B cell (primary cell): Measurements from ENCODE around the gene HILPDA. TPM values are rescaled to one million over a fixed set of nuclear protein-coding genes. Genes with fewer than 3 reads are reported as not detected.
A peak's percentile ranks its signal among the peaks of the same experiment; 100 is the strongest.

Experiments
- ATAC-seq: fragments of 200-7000 bp; cut with Tn5 transposase; one replicate; pipeline ENCODE4 v1.10.0; 2021; ENCODE audit warnings: low read depth, mild to moderate bottlenecking, moderate number of reproducible peaks, moderate library complexity
- CTCF ChIA-PET: fragments of 350-600 bp; sonication (Branson Sonifier 250); formaldehyde crosslinking; loops from one replicate; lab custom pipeline; 2021; ENCODE audit warnings: antibody characterized with exemption, inconsistent platforms; lab: Charles Lee
- POLR2A ChIA-PET: fragments of 350-600 bp; sonication (Branson Sonifier 250); formaldehyde crosslinking; loops from one replicate; lab custom pipeline; 2021; ENCODE audit warnings: antibody characterized with exemption; lab: Charles Lee
- DNase-seq: peaks from one replicate; pipeline ENCODE4 v3.0.0; 2013
- H2AFZ ChIP-seq: 2 replicates; pipeline ENCODE4 v1.6.1; 2012; ENCODE audit warnings: mild to moderate bottlenecking, low read depth, low read length; ENCODE audit not compliant: insufficient read depth, poor library complexity, severe bottlenecking
- H3K27ac ChIP-seq, 2 donors: 1 replicate in 1 of 2; 2 replicates in 1 of 2; pipeline ENCODE4 v1.5.1; 2012 to 2013; ENCODE audit warnings: low read length in 2 of 2, mild to moderate bottlenecking in 2 of 2, moderate library complexity in 1 of 2
- H3K27me3 ChIP-seq, 4 experiments: fragments of 200-600 bp in 1 of 4; sonication (generic) in 1 of 4; replicated peaks in 1 of 4; 1 replicate in 2 of 4; 2 replicates in 2 of 4; pipeline versions ENCODE4 v1.6.1 to v1.7.0; 2013 to 2016; ENCODE audit warnings: low read length in 3 of 4, mild to moderate bottlenecking in 2 of 4, mixed read lengths in 1 of 4, moderate library complexity in 1 of 4; ENCODE audit not compliant: insufficient read depth in 4 of 4, control insufficient read depth in 3 of 4; ENCODE audit errors: control extremely low read depth in 1 of 4
- H3K36me3 ChIP-seq, 2 experiments: replicated peaks in 1 of 2; 1 replicate in 1 of 2; 2 replicates in 1 of 2; pipeline versions ENCODE4 v1.6.1 to v1.7.1; 2013; ENCODE audit warnings: low read length in 1 of 2; ENCODE audit not compliant: insufficient read depth in 2 of 2, control insufficient read depth in 1 of 2; ENCODE audit errors: control extremely low read depth in 1 of 2, extremely low read depth in 1 of 2
- H3K4me1 ChIP-seq, 2 donors: fragments of 200-600 bp in 1 of 2; sonication (generic) in 1 of 2; 1 replicate in 1 of 2; 2 replicates in 1 of 2; pipeline versions ENCODE4 v1.5.1 to v1.6.1; 2013 to 2017; ENCODE audit warnings: low read length in 2 of 2; ENCODE audit not compliant: control insufficient read depth in 2 of 2, insufficient read depth in 2 of 2
- H3K4me2 ChIP-seq: replicated peaks from 2 replicates; pipeline ENCODE3; 2012; ENCODE audit warnings: mild to moderate bottlenecking, low read depth, low read length; ENCODE audit not compliant: poor library complexity, severe bottlenecking
- H3K4me3 ChIP-seq, 5 experiments: fragments of 200-600 bp in 1 of 5; sonication (generic) in 1 of 5; 1 replicate in 3 of 5; 2 replicates in 2 of 5; pipeline versions ENCODE4 v1.5.1 to v1.7.0; 2011 to 2016; ENCODE audit warnings: low read length in 4 of 5, mild to moderate bottlenecking in 4 of 5, low read depth in 2 of 5, control low read depth in 1 of 5, moderate library complexity in 1 of 5; ENCODE audit not compliant: insufficient read depth in 1 of 5; ENCODE audit errors: control extremely low read depth in 1 of 5, extremely low read depth in 1 of 5
- H3K79me2 ChIP-seq: fragments of 200-600 bp; sonication (generic); one replicate; pipeline ENCODE4 v1.6.0; 2016; ENCODE audit warnings: low read length; ENCODE audit not compliant: control insufficient read depth, insufficient read depth
- H3K9ac ChIP-seq: fragments of 200-600 bp; sonication (generic); 2 replicates; pipeline ENCODE4 v1.6.1; 2017; ENCODE audit warnings: mild to moderate bottlenecking, low read length, moderate library complexity
- H3K9me3 ChIP-seq, 3 donors: one replicate each; pipeline versions ENCODE4 v1.6.1 to v1.7.1; 2013; ENCODE audit warnings: low read length in 2 of 3; ENCODE audit not compliant: control insufficient read depth in 2 of 3, insufficient read depth in 1 of 3; ENCODE audit errors: control extremely low read depth in 1 of 3
- H4K20me1 ChIP-seq: 2 replicates; pipeline ENCODE4 v1.6.0; 2012; ENCODE audit warnings: mild to moderate bottlenecking, low read length; ENCODE audit not compliant: insufficient read depth, control insufficient read depth, poor library complexity, severe bottlenecking
- H3K27ac Mint-ChIP-seq: one replicate; pipeline ENCODE4 v1.8.0; 2021; ENCODE audit warnings: mixed read lengths
- H3K27me3 Mint-ChIP-seq: one replicate; pipeline ENCODE4 v1.8.0; 2021; ENCODE audit warnings: mixed read lengths
- H3K4me1 Mint-ChIP-seq: one replicate; pipeline ENCODE4 v1.8.0; 2021; ENCODE audit warnings: mixed read lengths
- H3K4me3 Mint-ChIP-seq: one replicate; pipeline ENCODE4 v1.8.0; 2021; ENCODE audit warnings: mixed read lengths
- H3K9me3 Mint-ChIP-seq: one replicate; pipeline ENCODE4 v1.8.0; 2022; ENCODE audit warnings: mixed read lengths; ENCODE audit not compliant: insufficient read depth
- EZH2 ChIP-seq: IDR thresholded peaks from 2 replicates; pipeline ENCODE4 v1.6.1; 2012; ENCODE audit warnings: borderline replicate concordance, low read depth, mild to moderate bottlenecking, moderate library complexity, low read length; ENCODE audit not compliant: insufficient read depth, poor library complexity, severe bottlenecking
- WGBS: methylation state at CpG from one replicate; pipeline ENCODE4 v1.1.5; 2013; ENCODE audit warnings: missing lambda C conversion rate; ENCODE audit not compliant: insufficient coverage; 5-methylcytosine and 5-hydroxymethylcytosine counted together
- intact Hi-C: fragments of 100-400 bp; cut with micrococcal nuclease; formaldehyde crosslinking; loops from one replicate; pipeline ENCODE4 v1.10.0; 2022
- polyA plus RNA-seq: library from polyadenylated mRNA; depleted of rRNA; stranded (reverse); fragments of >200 nt; gene quantifications from 2 replicates; pipeline ENCODE4 v1.2.3, GENCODE V29; 2012
- total RNA-seq, 2 donors: library from RNA; stranded (reverse); fragments of 120-200 nt in 1 of 2; gene quantifications; 1 replicate in 1 of 2; 2 replicates in 1 of 2; pipeline versions ENCODE4 v1.2.3 to v1.2.4, GENCODE V29; 2013 to 2022
- TF ChIP-seq, protein P1 (sequence below): fragments of 200-600 bp; IDR thresholded peaks from one replicate; pipeline ENCODE4 v1.8.0; 2022; ENCODE audit warnings: antibody characterized with exemption, mild to moderate bottlenecking

Gene HILPDA
- total and polyA plus RNA-seq, 2 donors (not counting 1 experiment from before 2014, with no cell fraction given) = 6.5 to 10.1 TPM

- DNase-seq = no peak
- H3K36me3 ChIP-seq = no peaks in the 10 kb centered on the region
- H4K20me1 ChIP-seq = no peaks in the 10 kb centered on the region
- H3K27ac Mint-ChIP-seq = no peak overlapping the region
- H3K27ac ChIP-seq = no peak overlapping the region
- H3K27me3 ChIP-seq = no peaks in the 10 kb centered on the region
- no peak overlapping the region for H3K4me3 ChIP-seq
- H3K9me3 Mint-ChIP-seq = no peaks in the 10 kb centered on the region
- no peaks in the 10 kb centered on the region for H3K27me3 Mint-ChIP-seq
- ChIA-PET CTCF (interaction anchor here (7.6 to 11.8 kb wide), 2 partner anchors 15 to 18 kb away, joined by 46 to 133 read pairs; no protein-coding TSS in a partner anchor), POLR2A (no interaction called here)
- H3K4me1 ChIP-seq = peaks cover 18 to 28% of the 10 kb centered on the region in 2 donors
- no CpG with 5 or more reads among the region's 3 CpGs for WGBS
- intact Hi-C loops = no loop called here
- H3K4me3 Mint-ChIP-seq = no peak overlapping the region
- no peaks in the 10 kb centered on the region for H3K79me2 ChIP-seq
- H2AFZ ChIP-seq = no peak overlapping the region
- no peak overlapping the region for H3K4me2 ChIP-seq
- peaks cover 24% of the 10 kb centered on the region for H3K4me1 Mint-ChIP-seq
- ATAC-seq = no peak
- TF ChIP-seq, protein P1, sequence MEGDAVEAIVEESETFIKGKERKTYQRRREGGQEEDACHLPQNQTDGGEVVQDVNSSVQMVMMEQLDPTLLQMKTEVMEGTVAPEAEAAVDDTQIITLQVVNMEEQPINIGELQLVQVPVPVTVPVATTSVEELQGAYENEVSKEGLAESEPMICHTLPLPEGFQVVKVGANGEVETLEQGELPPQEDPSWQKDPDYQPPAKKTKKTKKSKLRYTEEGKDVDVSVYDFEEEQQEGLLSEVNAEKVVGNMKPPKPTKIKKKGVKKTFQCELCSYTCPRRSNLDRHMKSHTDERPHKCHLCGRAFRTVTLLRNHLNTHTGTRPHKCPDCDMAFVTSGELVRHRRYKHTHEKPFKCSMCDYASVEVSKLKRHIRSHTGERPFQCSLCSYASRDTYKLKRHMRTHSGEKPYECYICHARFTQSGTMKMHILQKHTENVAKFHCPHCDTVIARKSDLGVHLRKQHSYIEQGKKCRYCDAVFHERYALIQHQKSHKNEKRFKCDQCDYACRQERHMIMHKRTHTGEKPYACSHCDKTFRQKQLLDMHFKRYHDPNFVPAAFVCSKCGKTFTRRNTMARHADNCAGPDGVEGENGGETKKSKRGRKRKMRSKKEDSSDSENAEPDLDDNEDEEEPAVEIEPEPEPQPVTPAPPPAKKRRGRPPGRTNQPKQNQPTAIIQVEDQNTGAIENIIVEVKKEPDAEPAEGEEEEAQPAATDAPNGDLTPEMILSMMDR = no peak
- no peak for TF ChIP-seq EZH2
- H3K9ac ChIP-seq = no peak overlapping the region
- H3K9me3 ChIP-seq = no peaks in the 10 kb centered on the region
These were observed 13.3 kb upstream of the HILPDA start for GRCh38 chr7:128442356-128442755.

DNA sequence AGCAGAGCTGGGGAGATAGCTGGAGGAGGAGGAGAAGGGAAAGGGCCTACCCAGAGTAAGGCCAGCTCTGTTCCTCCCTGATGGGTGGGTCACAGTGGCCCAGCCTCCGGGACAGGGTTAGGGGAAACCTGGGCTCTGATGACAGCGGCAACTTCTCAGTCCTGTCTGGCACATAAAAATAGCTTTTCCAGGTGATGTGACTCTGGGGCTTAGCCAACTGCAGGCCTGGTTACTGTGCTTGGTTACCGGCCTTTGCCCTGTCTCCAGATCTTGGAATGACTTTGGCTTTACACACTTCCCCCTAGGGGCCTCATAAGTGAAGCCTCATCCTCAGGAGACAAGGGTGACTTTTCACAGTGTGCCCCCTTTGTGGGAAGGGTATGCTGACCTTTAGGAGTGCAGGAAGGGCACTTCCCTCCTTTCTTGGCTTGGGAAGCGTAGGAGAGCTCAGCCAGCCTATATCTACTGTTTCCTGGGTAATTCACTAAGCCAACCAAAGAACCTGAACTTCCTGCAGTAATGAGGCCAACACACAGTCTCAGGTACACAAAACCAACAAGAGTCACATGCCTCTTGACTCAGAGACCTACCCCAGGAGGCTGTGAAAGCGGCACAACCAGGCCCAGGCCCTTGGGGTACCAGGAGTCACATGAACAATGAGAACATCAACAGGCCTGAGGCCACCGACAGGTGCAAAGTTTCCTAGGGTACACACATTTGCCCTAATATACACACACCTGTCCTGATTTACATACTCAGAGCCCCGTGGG lies 11.7 kb upstream of the HILPDA start:
- intact Hi-C loops = no loop called here
- H3K4me1 ChIP-seq = peaks cover 3 to 11% of the 10 kb centered on the region in 2 donors
- no peaks in the 10 kb centered on the region for H3K9me3 ChIP-seq
- H3K36me3 ChIP-seq = no peaks in the 10 kb centered on the region
- Mint-ChIP-seq H3K27me3 (no peaks in the 10 kb centered on the region), H3K27ac (peak overlapping the region; percentile 41), H3K4me1 (peaks cover 11% of the 10 kb centered on the region), H3K4me3 (no peak overlapping the region), H3K9me3 (no peaks in the 10 kb centered on the region)
- no peak for DNase-seq
- H3K27me3 ChIP-seq = no peaks in the 10 kb centered on the region
- H2AFZ ChIP-seq = peak overlapping the region; percentile 48
- no peak overlapping the region for H3K9ac ChIP-seq
- no peaks in the 10 kb centered on the region for H4K20me1 ChIP-seq
- WGBS = 78% methylated on average over 6 of the region's 7 CpGs
- ATAC-seq = peak; percentile 14
- no peak overlapping the region for H3K4me3 ChIP-seq
- no peak overlapping the region for H3K4me2 ChIP-seq
- ChIA-PET CTCF (interaction anchor here (0.6 to 11.8 kb wide), 9 partner anchors 9 to 82 kb away, joined by 3 to 133 read pairs (median 4); partner anchors contain the start of gene HILPDA), POLR2A (interaction anchor here (0.6 to 1.3 kb wide), 2 partner anchors 9 to 16 kb away, joined by 3 to 5 read pairs; no protein-coding TSS in a partner anchor)
- no peak overlapping the region for H3K27ac ChIP-seq
- no peaks in the 10 kb centered on the region for H3K79me2 ChIP-seq
- TF ChIP-seq, protein P1 = no peak
- TF ChIP-seq EZH2 = no peak
